GM12875 (cell line): ENCODE results near the gene DPT.

ENCODE experiments used
- H3K4me3 ChIP-seq: one replicate; pipeline ENCODE4 v1.5.1; 2011; ENCODE audit warnings: low read depth, low read length, control low read depth
- TF ChIP-seq, protein P1 (sequence below): IDR thresholded peaks from 2 replicates; pipeline ENCODE4 v1.5.1; 2011; ENCODE audit warnings: low read depth, mild to moderate bottlenecking, control low read depth, inconsistent platforms, low read length, moderate library complexity, borderline replicate concordance; ENCODE audit not compliant: insufficient read depth

DPT gene

DNA sequence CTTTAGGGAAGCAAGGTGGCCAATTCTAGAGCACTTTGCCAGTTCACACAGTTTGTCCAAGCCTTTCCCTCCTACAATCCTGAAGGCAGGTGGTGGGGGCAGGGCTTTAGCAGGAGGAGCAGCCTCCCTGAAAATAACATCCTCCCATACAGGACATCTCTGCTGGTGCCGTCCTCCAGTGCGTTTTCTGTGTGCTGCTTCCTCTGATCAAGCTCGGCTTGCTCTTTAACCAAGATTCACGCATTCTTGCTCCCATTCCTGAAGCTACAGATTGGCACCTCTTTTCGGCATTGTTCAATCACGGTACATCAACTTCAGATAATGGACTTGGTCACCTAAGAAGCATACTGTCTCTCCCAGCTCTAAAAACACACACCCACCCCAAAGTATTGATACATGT is 7.5 kb upstream of the DPT start:
- TF ChIP-seq, protein P1, sequence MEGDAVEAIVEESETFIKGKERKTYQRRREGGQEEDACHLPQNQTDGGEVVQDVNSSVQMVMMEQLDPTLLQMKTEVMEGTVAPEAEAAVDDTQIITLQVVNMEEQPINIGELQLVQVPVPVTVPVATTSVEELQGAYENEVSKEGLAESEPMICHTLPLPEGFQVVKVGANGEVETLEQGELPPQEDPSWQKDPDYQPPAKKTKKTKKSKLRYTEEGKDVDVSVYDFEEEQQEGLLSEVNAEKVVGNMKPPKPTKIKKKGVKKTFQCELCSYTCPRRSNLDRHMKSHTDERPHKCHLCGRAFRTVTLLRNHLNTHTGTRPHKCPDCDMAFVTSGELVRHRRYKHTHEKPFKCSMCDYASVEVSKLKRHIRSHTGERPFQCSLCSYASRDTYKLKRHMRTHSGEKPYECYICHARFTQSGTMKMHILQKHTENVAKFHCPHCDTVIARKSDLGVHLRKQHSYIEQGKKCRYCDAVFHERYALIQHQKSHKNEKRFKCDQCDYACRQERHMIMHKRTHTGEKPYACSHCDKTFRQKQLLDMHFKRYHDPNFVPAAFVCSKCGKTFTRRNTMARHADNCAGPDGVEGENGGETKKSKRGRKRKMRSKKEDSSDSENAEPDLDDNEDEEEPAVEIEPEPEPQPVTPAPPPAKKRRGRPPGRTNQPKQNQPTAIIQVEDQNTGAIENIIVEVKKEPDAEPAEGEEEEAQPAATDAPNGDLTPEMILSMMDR: no peak
- H3K4me3 ChIP-seq: no peak overlapping the region

DNA sequence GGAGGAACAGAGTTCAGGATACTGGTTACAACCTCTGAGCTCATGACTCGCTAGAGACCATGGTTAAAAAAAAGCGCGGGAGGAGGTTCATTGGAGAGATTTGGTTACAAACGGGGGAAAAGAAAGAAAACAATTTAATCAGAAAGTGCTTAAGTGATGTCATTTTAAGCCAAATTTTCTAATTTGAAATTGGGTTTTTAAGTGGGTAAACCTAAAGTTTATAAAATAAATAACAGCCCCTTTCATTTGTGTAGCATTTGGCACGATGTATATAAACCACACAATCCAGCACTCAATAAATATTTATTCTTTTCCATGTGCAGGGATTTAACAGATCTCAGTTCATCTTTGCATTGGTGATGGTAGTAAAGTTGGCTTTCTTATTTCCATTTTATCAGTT is 7.0 kb upstream of the DPT start:
- TF ChIP-seq, protein P1: no peak

DNA sequence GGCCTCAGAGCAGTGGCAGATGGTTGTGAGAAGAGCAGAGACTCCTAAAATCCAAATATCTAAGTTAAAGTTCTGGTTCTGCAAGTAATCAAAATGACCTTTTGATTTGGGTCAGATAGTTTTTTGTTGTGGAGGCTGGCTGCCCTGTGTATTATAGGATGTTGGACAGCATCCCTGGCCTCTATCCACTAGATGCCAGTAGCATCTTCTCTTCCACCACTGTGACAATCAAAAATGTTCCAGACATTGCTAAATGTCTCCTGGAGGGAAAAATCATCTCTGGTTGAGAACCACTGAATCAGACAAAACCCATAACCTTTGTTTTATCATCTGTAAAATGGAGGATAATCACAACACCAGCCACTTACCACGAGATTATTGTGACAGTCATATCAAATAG is 5.9 kb upstream of the DPT start:
- no peak overlapping the region for H3K4me3 ChIP-seq
- TF ChIP-seq, protein P1: no peak

More for the DNA sequence above, 7.0 kb upstream of the DPT start:
- no peak overlapping the region for H3K4me3 ChIP-seq

DNA sequence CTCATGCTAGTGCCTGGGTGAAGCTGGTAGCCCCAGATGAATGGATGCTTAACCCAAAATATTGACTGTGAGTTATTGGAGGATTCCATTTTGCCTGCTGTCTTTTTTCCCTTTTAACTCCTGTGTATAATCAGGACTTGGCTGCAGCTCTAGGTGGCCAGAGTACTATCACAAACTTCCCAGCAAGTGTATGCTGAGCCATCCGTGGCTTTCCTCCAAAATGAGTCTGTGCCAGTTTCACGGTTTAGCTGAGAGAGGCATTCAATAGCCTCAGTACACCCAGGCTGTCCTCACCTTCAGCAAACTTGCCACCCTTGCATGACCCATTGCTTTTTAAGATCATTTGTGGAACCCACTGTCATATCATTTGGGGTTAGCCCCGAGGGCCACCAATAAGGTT is 5.3 kb upstream of the DPT start:
- H3K4me3 ChIP-seq: no peak overlapping the region
- TF ChIP-seq, protein P1: no peak

GRCh38 chr1:168733241-168733640 is 4.2 kb upstream of the DPT start:
- TF ChIP-seq, protein P1: no peak
- H3K4me3 ChIP-seq: no peak overlapping the region

- TF ChIP-seq, protein P1: no peak
- H3K4me3 ChIP-seq: no peak overlapping the region
These were observed 3.7 kb upstream of the DPT start for GRCh38 chr1:168732736-168733135.

DNA sequence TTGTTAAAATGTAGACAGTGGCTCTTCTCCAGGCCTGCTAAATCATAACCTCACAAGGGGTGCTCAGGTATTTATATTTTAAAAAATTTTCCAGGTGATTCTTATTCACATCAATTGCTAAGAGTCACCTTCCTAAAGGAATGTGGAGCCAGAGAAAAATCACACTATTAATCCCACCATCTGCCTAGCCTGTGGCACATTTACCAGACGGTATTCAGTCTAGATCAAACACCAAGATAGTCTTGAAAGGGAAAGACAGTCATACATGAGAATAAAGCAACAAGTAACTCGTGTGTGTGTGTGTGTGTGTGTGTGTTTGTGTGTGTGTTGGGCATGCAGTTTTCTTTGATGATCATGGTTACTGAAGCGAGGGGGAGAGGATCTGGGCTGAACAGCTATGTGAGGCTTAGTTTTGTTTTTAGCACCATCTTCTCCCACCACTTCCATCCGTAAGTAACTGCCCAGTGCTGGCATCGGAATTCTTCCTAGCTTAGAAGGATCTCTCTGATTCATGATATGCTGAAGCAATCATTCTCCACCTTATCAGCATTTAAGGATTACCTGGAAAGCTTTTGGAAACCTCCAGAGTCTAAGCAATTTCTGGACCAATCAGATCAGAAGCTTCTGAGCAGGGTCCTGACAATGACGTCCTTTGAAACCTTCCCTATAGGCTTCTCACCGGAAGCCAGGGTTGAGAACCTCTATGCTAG is 2.4 kb upstream of the DPT start:
- TF ChIP-seq, protein P1: no peak
- H3K4me3 ChIP-seq: no peak overlapping the region
